Inflammatory macrophage treated with lipopolysaccharide for 1 hour (primary cell): ENCODE measurements around the gene LTB4R2.

Source experiments
- DNase-seq, 2 donors: peaks; one replicate each; pipeline ENCODE4 v3.0.0-alpha.2; 2020 to 2022

Gene LTB4R2

DNA sequence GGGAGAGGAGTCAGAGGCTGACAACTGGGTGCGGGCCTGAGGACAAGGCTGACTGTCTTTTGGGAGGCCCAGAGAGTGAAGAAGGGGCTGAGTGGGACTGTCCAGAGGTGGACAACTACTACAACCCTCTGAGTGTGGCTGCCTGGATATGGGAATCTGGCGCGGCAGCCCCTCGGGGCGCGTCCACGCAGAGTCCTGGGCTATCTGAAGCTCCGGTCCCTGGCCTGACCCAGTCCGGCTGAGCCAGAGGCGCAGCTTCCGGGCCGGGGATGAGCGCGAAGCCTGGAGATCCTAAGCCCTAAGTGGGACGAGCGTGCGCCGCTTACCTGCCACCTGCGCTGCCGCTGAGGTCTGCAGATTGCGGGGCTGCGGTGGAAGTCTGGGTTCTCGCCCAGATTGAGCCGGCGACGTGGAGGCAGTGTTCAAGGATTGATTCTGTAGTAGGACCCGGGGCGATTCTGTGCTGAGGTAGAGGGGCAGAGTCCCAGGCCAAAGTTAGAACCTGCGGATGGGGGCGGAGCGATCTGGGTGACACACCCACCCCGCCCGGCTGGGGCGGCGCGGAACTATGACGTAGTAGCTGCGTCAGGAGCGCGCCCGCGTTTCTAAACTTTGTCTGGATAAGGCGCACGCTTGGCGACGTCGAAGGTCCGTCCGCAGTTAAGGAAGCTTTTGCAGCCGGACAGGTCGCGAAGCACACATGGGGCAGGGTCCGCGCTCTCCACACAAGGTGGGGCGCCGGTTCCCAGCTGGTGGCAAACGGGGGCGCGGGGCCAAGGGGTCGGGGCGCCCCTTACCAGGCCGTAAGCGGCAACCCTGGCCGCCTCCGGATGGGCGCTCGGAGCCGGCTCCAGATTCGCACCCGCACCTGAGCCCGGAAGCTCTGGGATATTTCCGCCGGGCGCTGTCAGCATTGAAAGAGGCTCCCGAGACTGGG lies 10.4 kb upstream of the LTB4R2 start, which contains the start of the genes DHRS1 and NOP9:
Gene DHRS1, minus strand, starts transcription at position 526 of the 937 bp plus-strand sequence. CDS start 674 bp downstream, outside the sequence.
Gene NOP9, plus strand, starts transcription at position 596 of the 937 bp plus-strand sequence. Its CDS starts 105 bp downstream, at position 701.
- DNase-seq: peak; percentile 83 to 98

DNA sequence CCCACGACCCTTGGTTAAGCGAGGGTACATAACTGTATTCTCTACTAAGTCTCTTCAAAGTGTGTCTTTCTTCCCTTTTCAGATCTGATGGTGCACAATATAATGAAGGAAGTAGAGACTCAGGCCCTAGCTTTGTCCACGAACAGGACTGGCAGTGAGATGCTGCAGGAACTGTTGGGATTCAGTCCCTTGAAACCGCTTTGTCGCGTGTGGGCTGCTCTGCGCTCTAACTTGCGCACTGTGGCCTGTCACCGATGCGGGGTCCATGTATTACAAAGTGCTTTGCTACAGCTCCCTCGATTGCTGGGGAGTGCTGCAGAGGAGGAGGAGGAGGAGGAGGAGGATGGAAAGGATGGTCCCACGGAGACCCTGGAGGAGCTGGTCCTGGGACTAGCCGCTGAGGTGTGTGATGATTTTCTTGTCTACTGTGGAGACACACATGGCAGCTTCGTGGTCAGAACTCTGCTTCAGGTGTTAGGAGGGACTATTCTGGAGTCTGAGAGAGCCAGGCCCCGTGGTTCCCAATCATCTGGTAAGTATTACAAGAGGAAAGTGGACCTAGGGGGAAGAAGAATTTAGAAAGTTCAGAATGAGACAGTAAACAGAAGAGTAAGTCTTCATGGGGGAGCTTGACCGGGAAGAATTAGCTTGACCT lies 9.5 kb upstream of the LTB4R2 start:
- DNase-seq: no peak

DNA sequence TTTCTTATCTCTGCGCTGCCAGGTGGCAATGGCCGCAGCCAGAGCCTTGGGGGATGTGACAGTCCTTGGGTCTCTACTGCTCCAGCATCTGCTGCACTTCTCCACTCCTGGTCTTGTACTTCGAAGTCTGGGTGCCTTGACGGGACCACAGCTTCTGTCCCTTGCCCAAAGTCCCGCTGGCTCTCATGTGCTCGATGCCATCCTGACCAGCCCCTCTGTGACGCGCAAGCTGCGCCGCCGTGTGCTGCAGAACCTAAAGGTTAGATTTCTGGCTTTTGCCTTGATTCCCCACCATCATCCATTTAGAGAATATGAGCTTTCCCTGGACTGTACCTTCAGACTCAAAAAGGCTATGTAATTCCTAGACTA lies 5.9 kb upstream of the LTB4R2 start:
- DNase-seq: no peak

DNA sequence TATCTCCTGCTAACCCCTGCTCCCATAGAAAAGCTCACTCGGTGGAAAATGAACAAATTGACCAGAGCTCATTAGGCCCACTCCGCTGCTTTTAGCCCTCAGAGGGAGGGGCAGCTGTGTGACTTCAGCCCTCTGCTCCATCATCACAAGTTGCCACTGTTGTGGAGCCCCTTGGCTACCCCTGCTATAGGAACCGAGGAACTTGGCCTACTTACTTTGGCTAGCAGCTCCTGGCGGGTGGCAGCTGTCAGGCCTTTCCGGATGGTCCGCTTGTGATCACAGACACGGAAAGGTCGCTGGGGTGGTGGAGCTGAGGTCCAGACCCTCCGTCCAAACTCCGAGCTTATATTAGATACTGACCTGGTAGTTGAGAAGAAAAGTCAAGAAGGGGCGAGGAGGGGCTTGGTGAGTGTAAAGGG lies 2.8 kb upstream of the LTB4R2 start:
- DNase-seq: no peak

DNA sequence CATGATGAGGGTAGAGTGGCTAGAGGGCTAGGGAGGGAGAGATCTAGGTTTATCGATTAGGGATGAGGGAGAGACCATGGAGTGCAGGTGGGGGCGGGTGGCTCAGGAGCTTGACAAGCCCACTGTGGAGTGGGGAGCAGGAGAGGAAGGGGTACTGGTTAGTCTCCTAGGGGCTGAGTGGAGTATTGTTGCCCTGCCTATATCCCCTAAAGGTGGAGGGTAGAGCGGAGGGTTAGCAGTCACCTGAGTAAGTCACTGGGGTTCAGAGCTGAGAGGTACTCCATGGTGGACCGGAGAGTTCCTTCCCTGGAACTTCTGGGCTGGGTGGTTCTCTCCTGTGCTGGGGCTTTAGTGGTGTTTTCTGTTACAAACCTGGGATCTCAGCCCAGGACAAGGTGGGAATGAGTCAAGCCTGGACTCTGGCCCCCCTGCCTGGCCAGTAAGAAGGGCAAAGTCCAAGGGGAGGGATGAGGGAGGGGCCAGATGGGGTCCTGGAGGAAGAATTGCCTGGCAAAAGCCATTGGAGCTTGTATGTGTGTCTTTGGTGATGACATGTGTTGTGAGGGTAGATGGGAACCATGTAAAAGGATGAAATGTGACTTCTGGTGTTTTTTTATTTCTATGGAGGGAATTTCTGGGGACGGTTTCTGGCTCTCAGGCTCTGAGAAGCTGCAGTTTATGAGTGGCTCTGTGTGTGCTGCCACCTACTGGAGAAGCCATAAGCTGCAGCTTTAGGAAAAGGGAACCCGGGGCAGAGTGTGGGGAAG lies 2.2 kb upstream of the LTB4R2 start, which contains the start of gene CIDEB:
Gene CIDEB, minus strand, starts transcription at position 403 of the 767 bp plus-strand sequence. Its CDS starts 119 bp downstream, at position 284.
- DNase-seq: peak; percentile 82 to 95

DNA sequence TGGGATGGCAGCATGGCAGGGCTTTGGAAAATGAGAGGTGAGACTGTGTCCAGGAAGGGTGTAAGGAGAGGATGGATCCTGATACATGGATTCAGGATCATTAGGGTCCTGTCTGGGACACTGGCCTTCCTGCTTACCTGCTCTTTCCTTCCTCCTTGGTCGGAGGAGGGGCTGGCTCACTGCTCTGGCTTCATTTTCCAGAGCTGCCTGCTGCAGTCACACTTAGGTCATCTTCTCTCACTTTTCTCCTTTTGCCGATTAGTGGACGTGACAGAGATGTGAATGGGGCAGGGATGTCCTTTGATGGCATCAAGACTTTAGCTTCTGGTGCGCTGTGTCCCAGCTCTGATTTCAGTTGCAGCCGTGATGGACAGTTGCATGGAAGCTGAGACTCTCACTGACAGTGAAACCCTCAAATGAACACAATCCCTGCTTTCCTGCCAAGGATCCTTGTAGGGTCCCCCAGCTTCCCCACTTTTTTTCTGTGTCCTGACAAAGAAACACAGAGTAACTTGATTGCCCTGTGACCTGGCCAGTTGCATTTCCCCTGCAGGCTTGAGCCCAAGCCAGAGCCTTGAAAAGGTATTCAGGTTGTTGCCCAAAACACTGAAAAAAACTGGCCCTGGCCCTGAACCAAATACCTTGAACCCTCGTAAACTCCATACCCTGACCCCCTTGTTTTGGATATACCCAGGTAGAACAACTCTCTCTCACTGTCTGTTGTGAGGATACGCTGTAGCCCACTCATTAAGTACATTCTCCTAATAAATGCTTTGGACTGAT lies 1.4 kb upstream of the LTB4R2 start:
- no peak for DNase-seq

DNA sequence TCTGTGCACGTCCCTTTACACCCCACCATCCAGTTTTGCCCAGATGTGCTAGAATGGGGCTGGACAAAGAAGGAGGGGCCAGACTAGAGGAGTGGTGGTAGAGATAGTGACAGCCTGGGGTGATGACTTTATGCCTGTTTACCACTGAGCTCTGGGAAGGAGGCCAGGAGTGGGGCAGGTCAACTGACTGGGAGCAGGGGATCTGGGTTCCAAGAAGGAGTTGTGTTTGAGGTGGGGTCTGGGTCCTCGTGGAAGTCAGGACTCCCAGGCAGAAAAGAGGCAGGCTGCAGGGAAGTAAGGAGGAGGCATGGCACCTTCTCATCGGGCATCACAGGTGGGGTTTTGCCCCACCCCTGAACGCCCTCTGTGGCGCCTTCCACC lies 315 bp downstream of the LTB4R2 start:
- DNase-seq: no peak

DNA sequence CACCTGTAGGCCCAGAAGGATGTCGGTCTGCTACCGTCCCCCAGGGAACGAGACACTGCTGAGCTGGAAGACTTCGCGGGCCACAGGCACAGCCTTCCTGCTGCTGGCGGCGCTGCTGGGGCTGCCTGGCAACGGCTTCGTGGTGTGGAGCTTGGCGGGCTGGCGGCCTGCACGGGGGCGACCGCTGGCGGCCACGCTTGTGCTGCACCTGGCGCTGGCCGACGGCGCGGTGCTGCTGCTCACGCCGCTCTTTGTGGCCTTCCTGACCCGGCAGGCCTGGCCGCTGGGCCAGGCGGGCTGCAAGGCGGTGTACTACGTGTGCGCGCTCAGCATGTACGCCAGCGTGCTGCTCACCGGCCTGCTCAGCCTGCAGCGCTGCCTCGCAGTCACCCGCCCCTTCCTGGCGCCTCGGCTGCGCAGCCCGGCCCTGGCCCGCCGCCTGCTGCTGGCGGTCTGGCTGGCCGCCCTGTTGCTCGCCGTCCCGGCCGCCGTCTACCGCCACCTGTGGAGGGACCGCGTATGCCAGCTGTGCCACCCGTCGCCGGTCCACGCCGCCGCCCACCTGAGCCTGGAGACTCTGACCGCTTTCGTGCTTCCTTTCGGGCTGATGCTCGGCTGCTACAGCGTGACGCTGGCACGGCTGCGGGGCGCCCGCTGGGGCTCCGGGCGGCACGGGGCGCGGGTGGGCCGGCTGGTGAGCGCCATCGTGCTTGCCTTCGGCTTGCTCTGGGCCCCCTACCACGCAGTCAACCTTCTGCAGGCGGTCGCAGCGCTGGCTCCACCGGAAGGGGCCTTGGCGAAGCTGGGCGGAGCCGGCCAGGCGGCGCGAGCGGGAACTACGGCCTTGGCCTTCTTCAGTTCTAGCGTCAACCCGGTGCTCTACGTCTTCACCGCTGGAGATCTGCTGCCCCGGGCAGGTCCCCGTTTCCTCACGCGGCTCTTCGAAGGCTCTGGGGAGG lies 985 bp downstream of the LTB4R2 start, which contains the start of gene LTB4R:
Gene LTB4R, plus strand, starts transcription at position 857 of the 959 bp plus-strand sequence. CDS start 4,150 bp downstream, outside the sequence.
- no peak for DNase-seq

DNA sequence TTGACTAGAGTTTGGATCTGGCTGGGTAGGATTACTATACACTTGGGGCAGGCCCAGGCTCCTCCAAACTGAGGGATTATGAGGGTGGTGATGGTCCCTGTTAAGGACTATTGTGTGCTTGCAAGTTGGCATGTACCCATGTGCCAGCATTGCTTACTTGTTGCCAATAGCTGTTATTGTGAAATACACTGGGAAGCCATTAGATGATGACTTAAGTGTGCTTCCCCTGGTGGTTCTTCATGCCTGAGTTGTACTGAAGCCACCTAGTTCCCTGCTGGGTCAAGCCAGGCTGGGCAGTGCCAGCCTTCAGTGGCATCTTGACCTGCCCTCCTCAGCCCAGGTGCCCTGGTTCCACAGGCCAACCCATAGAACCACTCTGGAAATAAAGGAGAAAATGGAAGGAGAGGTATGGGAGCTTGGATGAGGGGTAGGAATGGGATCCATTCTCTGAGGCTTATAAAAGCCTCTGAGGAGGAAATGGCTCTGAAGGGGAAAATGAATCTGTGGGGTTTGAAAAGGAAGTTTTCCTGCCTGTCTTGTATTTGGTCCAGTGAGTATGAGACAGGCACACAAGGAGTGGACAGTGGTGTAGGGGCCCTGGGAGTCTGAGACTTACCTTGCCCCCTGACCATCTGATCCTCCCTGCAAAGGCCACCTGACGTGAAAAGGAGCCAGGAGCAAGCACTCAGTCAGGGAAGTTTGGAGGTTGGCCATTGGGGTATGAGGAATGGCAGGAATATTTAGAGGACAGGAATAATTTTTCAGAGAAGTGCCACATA lies 2.1 kb downstream of the LTB4R2 start:
- peak; percentile 78 to 87 for DNase-seq

DNA sequence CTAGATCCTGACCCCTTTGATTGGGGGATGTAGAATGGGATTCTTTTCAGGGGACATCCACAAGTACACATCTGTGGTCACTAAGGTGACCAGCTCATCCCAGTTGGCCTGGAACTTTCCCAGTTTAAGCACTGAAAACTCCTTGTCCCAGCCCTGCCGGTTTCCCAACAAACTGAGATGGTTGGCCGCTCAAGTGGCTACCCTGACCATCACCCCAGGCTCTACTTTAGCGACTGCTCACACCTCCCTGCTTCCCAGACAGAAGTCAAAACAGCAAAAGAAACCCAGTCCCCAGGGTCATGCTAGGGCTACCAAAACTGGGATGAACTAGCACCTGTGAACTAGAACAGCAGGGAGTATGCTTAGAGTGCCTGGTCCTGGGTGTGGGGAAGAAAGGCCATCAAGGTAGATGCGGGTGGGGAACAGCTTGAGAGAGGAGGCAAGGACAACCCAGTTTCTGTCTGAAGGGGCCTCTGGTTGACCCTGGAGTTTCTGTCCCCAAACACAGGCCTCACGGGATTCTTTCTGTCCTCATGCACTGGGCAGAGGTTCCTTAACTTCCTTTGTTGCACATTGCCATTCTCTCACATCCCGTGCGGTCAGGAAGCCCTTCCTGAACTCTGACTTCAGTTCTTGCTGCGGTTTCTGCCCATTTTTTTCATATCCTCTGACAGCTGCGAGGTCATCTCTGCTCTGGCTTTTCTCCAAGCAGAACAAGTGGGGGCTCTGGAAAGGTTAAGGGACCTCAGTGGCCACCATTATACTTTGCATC lies 3.0 kb downstream of the LTB4R2 start:
- peak; percentile 71 to 75 for DNase-seq

DNA sequence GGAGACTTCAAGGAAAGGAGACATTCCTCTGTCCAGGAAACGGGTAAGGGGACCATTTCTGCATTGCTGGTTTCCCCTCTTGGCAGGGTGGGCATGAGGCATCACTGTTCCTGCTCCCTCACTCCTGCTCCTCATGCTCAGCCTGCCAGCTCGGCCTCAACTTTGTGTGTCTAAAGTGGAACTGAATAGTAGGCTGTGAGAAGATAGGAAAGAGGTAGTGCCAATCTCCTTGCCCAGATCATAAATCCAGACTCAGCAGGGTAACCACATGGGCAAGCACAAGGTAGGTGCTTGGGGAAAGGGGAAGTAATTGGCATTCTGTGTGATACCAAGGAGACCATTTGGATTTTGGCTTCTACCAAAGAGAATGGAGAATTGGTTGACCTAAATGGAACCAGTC lies 4.0 kb downstream of the LTB4R2 start:
- DNase-seq: no peak

DNA sequence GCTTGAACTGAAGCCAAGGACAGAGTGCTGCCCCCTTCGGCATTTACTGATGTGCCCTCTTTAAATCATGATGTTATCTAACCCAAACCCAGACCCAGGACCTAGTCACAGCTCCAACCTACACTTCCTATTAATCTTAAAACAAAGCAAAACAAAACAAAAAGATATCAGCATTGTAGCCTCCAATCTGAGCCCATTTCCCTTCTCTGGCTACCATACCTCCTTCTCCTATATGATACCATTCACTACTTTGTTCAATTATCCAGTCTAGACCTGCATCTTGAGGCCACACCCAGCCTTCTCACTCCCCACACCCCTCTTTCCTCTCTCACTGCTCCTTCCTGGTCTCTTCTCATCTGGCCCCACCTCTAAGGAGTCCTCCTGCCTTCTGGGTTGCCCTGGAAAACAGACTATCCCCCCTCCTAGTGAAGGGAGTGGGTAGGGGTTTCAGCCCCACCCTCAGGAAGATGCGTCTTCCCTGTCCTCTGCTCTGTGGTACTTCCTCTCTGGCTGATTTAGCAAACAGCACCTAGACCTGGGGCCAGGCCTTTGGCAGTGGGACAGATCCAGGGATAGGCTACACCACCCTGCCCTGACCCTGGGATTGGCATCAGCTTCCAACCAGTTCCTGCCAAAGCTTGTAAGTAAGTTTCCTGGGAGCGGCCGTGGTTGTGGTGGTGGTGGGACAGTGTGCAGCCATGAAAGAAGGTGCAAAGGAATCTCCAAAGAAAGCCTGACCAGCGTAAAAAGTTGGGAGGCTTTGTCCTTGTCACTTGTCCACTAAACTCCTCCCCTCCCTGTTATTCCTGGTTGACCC lies 4.6 kb downstream of the LTB4R2 start:
- DNase-seq: no peak

DNA sequence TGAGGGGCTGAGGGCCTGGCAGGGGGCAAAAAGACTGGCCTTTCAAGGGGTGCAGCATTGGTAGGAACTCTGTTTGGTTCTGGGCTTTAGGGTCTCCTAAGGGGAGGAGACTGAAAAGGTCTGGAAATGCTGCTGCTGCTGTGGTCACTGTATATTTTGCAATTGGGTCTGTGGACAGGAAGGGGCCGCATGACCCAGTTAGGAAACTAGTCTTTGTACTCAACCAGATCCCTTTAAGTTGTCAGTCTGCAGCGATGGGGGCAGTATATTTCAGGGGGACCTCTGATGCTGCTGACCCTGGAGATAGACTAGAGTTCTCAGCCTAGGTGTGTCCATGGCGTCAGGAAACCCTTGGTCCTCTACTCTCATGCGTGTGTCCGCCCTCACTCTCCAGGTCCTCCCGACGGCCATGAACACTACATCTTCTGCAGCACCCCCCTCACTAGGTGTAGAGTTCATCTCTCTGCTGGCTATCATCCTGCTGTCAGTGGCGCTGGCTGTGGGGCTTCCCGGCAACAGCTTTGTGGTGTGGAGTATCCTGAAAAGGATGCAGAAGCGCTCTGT lies 5.4 kb downstream of the LTB4R2 start:
- no peak for DNase-seq

DNA sequence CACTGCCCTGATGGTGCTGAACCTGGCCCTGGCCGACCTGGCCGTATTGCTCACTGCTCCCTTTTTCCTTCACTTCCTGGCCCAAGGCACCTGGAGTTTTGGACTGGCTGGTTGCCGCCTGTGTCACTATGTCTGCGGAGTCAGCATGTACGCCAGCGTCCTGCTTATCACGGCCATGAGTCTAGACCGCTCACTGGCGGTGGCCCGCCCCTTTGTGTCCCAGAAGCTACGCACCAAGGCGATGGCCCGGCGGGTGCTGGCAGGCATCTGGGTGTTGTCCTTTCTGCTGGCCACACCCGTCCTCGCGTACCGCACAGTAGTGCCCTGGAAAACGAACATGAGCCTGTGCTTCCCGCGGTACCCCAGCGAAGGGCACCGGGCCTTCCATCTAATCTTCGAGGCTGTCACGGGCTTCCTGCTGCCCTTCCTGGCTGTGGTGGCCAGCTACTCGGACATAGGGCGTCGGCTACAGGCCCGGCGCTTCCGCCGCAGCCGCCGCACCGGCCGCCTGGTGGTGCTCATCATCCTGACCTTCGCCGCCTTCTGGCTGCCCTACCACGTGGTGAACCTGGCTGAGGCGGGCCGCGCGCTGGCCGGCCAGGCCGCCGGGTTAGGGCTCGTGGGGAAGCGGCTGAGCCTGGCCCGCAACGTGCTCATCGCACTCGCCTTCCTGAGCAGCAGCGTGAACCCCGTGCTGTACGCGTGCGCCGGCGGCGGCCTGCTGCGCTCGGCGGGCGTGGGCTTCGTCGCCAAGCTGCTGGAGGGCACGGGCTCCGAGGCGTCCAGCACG lies 6.1 kb downstream of the LTB4R2 start:
- DNase-seq: no peak

DNA sequence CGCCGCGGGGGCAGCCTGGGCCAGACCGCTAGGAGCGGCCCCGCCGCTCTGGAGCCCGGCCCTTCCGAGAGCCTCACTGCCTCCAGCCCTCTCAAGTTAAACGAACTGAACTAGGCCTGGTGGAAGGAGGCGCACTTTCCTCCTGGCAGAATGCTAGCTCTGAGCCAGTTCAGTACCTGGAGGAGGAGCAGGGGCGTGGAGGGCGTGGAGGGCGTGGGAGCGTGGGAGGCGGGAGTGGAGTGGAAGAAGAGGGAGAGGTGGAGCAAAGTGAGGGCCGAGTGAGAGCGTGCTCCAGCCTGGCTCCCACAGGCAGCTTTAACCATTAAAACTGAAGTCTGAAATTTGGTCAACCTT lies 6.6 kb downstream of the LTB4R2 start:
- DNase-seq: no peak

DNA sequence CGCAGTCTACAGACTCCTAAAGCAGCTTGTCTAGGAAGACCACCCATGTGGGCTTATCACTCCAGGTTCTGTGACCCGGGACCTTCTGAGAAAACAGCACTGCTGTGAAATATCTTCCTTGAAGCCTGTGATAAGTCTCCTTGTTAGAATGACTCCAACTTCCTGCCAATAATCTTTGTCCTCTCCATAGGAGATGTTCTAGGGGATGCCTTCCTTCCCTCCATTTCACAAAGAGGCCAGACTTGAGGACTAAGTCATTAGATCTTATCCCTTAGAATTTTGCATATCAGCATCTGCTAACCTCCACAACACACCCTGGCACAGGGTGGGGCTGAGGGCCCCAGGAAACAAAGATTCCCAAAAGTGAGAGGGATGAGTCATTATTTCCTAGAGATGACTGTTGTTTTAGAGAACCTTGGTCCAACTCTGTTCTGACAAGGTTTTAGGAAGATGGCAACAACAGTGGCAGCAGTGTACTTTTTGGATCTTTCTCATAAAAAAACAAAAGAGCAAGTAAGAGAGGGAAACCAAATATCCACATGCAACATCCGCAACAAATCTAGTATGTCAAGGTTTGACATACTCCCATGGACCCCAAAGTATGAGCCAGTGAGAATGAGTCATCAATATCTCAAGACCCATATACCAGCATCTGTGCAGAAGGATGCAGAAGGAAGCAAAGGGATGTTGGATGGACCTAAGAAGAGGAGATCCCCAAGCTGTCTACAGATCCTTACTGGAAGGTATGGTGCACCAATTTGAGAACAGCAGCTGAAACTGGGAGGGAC lies 7.4 kb downstream of the LTB4R2 start:
- no peak for DNase-seq
